ENCODE measurements around the gene DNM2.
A peak's percentile ranks its signal among the peaks of the same experiment; 100 is the strongest.

GRCh38 chr19:10864538-10864899 lies 146.6 kb downstream of the DNM2 start:
- TF ChIP-seq, protein P1, sequence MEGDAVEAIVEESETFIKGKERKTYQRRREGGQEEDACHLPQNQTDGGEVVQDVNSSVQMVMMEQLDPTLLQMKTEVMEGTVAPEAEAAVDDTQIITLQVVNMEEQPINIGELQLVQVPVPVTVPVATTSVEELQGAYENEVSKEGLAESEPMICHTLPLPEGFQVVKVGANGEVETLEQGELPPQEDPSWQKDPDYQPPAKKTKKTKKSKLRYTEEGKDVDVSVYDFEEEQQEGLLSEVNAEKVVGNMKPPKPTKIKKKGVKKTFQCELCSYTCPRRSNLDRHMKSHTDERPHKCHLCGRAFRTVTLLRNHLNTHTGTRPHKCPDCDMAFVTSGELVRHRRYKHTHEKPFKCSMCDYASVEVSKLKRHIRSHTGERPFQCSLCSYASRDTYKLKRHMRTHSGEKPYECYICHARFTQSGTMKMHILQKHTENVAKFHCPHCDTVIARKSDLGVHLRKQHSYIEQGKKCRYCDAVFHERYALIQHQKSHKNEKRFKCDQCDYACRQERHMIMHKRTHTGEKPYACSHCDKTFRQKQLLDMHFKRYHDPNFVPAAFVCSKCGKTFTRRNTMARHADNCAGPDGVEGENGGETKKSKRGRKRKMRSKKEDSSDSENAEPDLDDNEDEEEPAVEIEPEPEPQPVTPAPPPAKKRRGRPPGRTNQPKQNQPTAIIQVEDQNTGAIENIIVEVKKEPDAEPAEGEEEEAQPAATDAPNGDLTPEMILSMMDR (IDR thresholded peaks at IDR 0.05): peak; percentile 85 to 89 (median 88)
- TF ChIP-seq POLR2A (IDR thresholded peaks at IDR 0.05): no peak
